HepG2 (cell line): Measurements from ENCODE around the gene EEF1AKMT3. TPM values are rescaled to one million over a fixed set of nuclear protein-coding genes. Genes with fewer than 3 reads are reported as not detected.

ENCODE experiments used
- ATF1 ChIP-seq: IDR thresholded peaks from 2 replicates; pipeline ENCODE4 v1.6.1; 2016; ENCODE audit warnings: mild to moderate bottlenecking, control low read depth
- HNRNPL ChIP-seq: fragments of 200-400 bp; formaldehyde crosslinking; IDR thresholded peaks from 2 replicates; pipeline ENCODE4 v1.6.1; 2017; ENCODE audit warnings: mild to moderate bottlenecking, low read depth, low read length
- ISL2 ChIP-seq: sonication (generic); formaldehyde crosslinking; IDR thresholded peaks from 2 replicates; pipeline ENCODE4 v1.5.0; 2020; ENCODE audit warnings: missing genetic modification reagents
- NRL ChIP-seq: sonication (generic); formaldehyde crosslinking; IDR thresholded peaks from 2 replicates; pipeline ENCODE4 v1.5.0; 2020; ENCODE audit warnings: missing genetic modification reagents, mild to moderate bottlenecking, moderate library complexity, borderline replicate concordance
- SP5 ChIP-seq: IDR thresholded peaks from 2 replicates; pipeline ENCODE4 v1.6.1; 2016; ENCODE audit warnings: low read depth, borderline replicate concordance
- STAG1 ChIP-seq: sonication (generic); formaldehyde crosslinking; IDR thresholded peaks from 2 replicates; pipeline ENCODE4 v1.4.0; 2020; ENCODE audit warnings: missing genetic modification reagents
- ZFY ChIP-seq: sonication (generic); formaldehyde crosslinking; IDR thresholded peaks from 2 replicates; pipeline ENCODE4 v1.4.0; 2020; ENCODE audit warnings: missing genetic modification reagents
- ZNF160 ChIP-seq: sonication (generic); formaldehyde crosslinking; IDR thresholded peaks from 2 replicates; pipeline ENCODE4 v1.8.0; 2022; ENCODE audit warnings: mild to moderate bottlenecking, inconsistent platforms, missing genetic modification reagents
- ZSCAN21 ChIP-seq: sonication (generic); formaldehyde crosslinking; IDR thresholded peaks from 2 replicates; pipeline ENCODE4 v1.8.0; 2022; ENCODE audit warnings: mild to moderate bottlenecking, missing genetic modification reagents, moderate library complexity, borderline replicate concordance
- polyA plus RNA-seq, 8 experiments: library from polyadenylated mRNA; depleted of rRNA in 3 of 8; stranded (reverse) in 7 of 8; unstranded in 1 of 8; fragments of >200 nt; fragmentation: Illumina TruSeq in 4 of 8; extraction: Trizol in 4 of 8; gene quantifications; 2 replicates each; pipeline versions ENCODE4 v1.2.1 to v1.2.3, GENCODE V29; 2011 to 2016; ENCODE audit warnings: low read depth in 4 of 8, missing spikeins in 1 of 8, mixed read lengths in 1 of 8; ENCODE audit not compliant: insufficient read depth in 1 of 8
- total RNA-seq, 5 experiments: library from RNA; depleted of rRNA; stranded (reverse); fragments of >200 nt; fragmentation: Illumina TruSeq; extraction: Trizol; gene quantifications; 2 replicates each; pipeline ENCODE4 v1.2.3, GENCODE V29; 2016; ENCODE audit warnings: low read depth in 1 of 5
- TF ChIP-seq, protein P1 (sequence below): sonication (generic); formaldehyde crosslinking; IDR thresholded peaks from 2 replicates; pipeline ENCODE4 v1.4.0; 2020; ENCODE audit warnings: missing genetic modification reagents, borderline replicate concordance
- TF ChIP-seq, protein P2 (sequence below): sonication (generic); IDR thresholded peaks from 2 replicates; pipeline ENCODE4 v1.6.1; 2016; ENCODE audit warnings: low read depth, borderline replicate concordance
- TF ChIP-seq, protein P3 (sequence below): IDR thresholded peaks from 2 replicates; pipeline ENCODE4 v1.6.1; 2018; ENCODE audit warnings: missing genetic modification reagents, mild to moderate bottlenecking, missing compliant biosample characterization
- TF ChIP-seq, protein P4 (sequence below): sonication (generic); formaldehyde crosslinking; IDR thresholded peaks from 2 replicates; pipeline ENCODE4 v1.4.0; 2020; ENCODE audit warnings: missing genetic modification reagents
- TF ChIP-seq, protein P5 (sequence below), 2 experiments: sonication (generic) in 1 of 2; formaldehyde crosslinking in 1 of 2; IDR thresholded peaks; 2 replicates each; pipeline versions ENCODE4 v1.4.0 to v1.6.1; 2018 to 2020; ENCODE audit warnings: missing genetic modification reagents in 2 of 2, borderline replicate concordance in 1 of 2, low read depth in 1 of 2, mild to moderate bottlenecking in 1 of 2, missing biosample characterization in 1 of 2
- TF ChIP-seq, protein P6 (sequence below): sonication (generic); formaldehyde crosslinking; IDR thresholded peaks from 2 replicates; pipeline ENCODE4 v1.5.0; 2020; ENCODE audit warnings: missing genetic modification reagents
- TF ChIP-seq, protein P7 (sequence below): sonication (generic); formaldehyde crosslinking; IDR thresholded peaks from 2 replicates; pipeline ENCODE4 v1.8.1; 2023; ENCODE audit warnings: mild to moderate bottlenecking, inconsistent platforms, moderate library complexity, missing genetic modification reagents, borderline replicate concordance

Gene EEF1AKMT3
- total and polyA plus RNA-seq, 2 of the 13 experiments (the other 11 are each of a cell fraction or from before 2014, with no cell fraction given): 4.7 to 11.4 TPM

DNA sequence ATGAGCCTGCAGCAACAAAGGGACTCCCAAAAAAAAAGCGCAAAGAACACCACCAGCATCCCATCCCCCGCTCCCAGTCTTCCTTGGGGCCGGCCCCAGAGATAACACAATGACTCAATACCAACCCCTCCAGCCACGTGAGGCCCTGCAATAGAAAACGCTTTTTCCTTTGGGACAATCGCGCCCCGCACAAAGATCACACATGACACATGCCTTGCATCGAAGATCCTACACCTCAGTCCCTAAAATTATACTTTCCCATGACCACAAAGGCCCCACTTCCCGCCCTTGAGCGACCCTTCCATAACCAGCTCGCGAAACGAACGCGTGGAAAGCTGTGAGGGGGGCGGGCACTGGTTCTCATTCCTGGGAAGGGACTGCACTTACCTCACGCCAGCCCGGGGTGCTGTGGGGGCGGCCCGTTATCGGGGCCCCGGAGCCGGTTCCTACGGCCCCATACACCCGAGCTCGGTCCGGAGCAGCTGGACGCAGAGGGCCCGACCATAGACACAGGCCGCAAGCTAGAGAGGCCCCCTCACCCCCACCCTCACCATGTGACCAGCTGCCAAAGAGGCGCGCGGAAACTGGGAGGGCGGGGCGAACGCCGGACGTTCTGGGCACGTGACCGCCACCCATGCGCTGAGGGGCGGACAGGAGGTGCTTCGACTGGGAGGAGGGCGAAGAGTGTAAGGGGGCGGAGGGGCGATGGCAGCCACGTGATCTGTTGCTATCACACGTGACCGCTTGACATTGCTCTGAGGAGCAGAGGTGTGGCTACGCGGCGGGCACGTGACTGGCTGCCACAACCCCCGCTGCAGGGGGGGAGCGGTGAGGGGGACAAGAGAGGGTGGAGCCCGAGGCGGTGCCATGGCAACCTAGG lies 20.4 kb upstream of the EEF1AKMT3 start, which contains the start of gene CDK4 (continued):
- TF ChIP-seq, protein P1, sequence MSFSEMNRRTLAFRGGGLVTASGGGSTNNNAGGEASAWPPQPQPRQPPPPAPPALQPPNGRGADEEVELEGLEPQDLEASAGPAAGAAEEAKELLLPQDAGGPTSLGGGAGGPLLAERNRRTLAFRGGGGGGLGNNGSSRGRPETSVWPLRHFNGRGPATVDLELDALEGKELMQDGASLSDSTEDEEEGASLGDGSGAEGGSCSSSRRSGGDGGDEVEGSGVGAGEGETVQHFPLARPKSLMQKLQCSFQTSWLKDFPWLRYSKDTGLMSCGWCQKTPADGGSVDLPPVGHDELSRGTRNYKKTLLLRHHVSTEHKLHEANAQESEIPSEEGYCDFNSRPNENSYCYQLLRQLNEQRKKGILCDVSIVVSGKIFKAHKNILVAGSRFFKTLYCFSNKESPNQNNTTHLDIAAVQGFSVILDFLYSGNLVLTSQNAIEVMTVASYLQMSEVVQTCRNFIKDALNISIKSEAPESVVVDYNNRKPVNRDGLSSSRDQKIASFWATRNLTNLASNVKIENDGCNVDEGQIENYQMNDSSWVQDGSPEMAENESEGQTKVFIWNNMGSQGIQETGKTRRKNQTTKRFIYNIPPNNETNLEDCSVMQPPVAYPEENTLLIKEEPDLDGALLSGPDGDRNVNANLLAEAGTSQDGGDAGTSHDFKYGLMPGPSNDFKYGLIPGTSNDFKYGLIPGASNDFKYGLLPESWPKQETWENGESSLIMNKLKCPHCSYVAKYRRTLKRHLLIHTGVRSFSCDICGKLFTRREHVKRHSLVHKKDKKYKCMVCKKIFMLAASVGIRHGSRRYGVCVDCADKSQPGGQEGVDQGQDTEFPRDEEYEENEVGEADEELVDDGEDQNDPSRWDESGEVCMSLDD (CRISPR knock-in tag): no peak
- TF ChIP-seq STAG1 (CRISPR knock-in tag): no peak
- peak; percentile 97 for TF ChIP-seq ZFY (CRISPR knock-in tag)
- TF ChIP-seq, protein P2, sequence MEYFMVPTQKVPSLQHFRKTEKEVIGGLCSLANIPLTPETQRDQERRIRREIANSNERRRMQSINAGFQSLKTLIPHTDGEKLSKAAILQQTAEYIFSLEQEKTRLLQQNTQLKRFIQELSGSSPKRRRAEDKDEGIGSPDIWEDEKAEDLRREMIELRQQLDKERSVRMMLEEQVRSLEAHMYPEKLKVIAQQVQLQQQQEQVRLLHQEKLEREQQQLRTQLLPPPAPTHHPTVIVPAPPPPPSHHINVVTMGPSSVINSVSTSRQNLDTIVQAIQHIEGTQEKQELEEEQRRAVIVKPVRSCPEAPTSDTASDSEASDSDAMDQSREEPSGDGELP: peak; percentile 89
- TF ChIP-seq, protein P3, sequence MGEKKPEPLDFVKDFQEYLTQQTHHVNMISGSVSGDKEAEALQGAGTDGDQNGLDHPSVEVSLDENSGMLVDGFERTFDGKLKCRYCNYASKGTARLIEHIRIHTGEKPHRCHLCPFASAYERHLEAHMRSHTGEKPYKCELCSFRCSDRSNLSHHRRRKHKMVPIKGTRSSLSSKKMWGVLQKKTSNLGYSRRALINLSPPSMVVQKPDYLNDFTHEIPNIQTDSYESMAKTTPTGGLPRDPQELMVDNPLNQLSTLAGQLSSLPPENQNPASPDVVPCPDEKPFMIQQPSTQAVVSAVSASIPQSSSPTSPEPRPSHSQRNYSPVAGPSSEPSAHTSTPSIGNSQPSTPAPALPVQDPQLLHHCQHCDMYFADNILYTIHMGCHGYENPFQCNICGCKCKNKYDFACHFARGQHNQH (CRISPR knock-in tag): peak; percentile 95
- TF ChIP-seq, protein P4, sequence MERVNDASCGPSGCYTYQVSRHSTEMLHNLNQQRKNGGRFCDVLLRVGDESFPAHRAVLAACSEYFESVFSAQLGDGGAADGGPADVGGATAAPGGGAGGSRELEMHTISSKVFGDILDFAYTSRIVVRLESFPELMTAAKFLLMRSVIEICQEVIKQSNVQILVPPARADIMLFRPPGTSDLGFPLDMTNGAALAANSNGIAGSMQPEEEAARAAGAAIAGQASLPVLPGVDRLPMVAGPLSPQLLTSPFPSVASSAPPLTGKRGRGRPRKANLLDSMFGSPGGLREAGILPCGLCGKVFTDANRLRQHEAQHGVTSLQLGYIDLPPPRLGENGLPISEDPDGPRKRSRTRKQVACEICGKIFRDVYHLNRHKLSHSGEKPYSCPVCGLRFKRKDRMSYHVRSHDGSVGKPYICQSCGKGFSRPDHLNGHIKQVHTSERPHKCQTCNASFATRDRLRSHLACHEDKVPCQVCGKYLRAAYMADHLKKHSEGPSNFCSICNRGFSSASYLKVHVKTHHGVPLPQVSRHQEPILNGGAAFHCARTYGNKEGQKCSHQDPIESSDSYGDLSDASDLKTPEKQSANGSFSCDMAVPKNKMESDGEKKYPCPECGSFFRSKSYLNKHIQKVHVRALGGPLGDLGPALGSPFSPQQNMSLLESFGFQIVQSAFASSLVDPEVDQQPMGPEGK (CRISPR knock-in tag): peak; percentile 97
- TF ChIP-seq, protein P5, sequence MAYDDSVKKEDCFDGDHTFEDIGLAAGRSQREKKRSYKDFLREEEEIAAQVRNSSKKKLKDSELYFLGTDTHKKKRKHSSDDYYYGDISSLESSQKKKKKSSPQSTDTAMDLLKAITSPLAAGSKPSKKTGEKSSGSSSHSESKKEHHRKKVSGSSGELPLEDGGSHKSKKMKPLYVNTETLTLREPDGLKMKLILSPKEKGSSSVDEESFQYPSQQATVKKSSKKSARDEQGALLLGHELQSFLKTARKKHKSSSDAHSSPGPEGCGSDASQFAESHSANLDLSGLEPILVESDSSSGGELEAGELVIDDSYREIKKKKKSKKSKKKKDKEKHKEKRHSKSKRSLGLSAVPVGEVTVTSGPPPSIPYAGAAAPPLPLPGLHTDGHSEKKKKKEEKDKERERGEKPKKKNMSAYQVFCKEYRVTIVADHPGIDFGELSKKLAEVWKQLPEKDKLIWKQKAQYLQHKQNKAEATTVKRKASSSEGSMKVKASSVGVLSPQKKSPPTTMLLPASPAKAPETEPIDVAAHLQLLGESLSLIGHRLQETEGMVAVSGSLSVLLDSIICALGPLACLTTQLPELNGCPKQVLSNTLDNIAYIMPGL (CRISPR knock-in tag; IDR thresholded peaks at IDR 0.05; ENCODE audit: borderline replicate concordance in 1 of 2, low read depth in 1 of 2): peak; percentile 92 to 95
- peak; percentile 89 for TF ChIP-seq ZSCAN21 (CRISPR knock-in tag)
- TF ChIP-seq, protein P6, sequence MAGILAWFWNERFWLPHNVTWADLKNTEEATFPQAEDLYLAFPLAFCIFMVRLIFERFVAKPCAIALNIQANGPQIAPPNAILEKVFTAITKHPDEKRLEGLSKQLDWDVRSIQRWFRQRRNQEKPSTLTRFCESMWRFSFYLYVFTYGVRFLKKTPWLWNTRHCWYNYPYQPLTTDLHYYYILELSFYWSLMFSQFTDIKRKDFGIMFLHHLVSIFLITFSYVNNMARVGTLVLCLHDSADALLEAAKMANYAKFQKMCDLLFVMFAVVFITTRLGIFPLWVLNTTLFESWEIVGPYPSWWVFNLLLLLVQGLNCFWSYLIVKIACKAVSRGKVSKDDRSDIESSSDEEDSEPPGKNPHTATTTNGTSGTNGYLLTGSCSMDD (CRISPR knock-in tag): 0 out of 2 replicates have a peak, but pooled peaks have one; percentile 58
- TF ChIP-seq ZNF160 (CRISPR knock-in tag): peak; percentile 9; the same call in 1 of the 2 replicates
- no peak for TF ChIP-seq ATF1 (CRISPR knock-in tag)
- peak; percentile 21; the same call in 1 of the 2 replicates for TF ChIP-seq NRL (CRISPR knock-in tag)
- TF ChIP-seq HNRNPL: 0 out of 2 replicates have a peak, but pooled peaks have one; percentile 74
- peak; percentile 92 for TF ChIP-seq SP5 (CRISPR knock-in tag)
- TF ChIP-seq, protein P7, sequence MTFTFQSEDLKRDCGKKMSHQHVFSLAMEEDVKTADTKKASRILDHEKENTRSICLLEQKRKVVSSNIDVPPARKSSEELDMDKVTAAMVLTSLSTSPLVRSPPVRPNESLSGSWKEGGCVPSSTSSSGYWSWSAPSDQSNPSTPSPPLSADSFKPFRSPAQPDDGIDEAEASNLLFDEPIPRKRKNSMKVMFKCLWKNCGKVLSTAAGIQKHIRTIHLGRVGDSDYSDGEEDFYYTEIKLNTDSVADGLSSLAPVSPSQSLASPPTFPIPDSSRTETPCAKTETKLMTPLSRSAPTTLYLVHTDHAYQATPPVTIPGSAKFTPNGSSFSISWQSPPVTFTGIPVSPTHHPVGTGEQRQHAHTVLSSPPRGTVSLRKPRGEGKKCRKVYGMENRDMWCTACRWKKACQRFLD (CRISPR knock-in tag): no peak
- TF ChIP-seq ISL2 (CRISPR knock-in tag): peak; percentile 63; the same call in 1 of the 2 replicates
